Testis (tissue), 3 donors: Measurements from ENCODE around the gene NRF1. TPM values are rescaled to one million over a fixed set of nuclear protein-coding genes. Genes with fewer than 3 reads are reported as not detected.

Experiments used
- DNase-seq: peaks from one replicate; pipeline ENCODE4 v3.0.0-alpha.2; 2019
- H3K27ac ChIP-seq, 2 donors: fragments of 200-600 bp; sonication (generic); one replicate each; pipeline ENCODE4 v1.5.1; 2019
- H3K27me3 ChIP-seq: fragments of 200-600 bp; sonication (generic); one replicate; pipeline ENCODE4 v1.5.1; 2019
- H3K36me3 ChIP-seq: fragments of 200-600 bp; sonication (generic); one replicate; pipeline ENCODE4 v1.5.1; 2017; ENCODE audit warnings: low read depth; ENCODE audit errors: missing control alignments
- H3K4me1 ChIP-seq: fragments of 200-600 bp; sonication (generic); one replicate; pipeline ENCODE4 v1.5.1; 2019
- H3K4me3 ChIP-seq, 2 donors: fragments of 200-600 bp; sonication (generic); one replicate each; pipeline ENCODE4 v1.5.1; 2017 to 2019
- H3K9me3 ChIP-seq: fragments of 200-600 bp; sonication (generic); one replicate; pipeline ENCODE4 v1.5.1; 2017
- CTCF ChIP-seq, 3 experiments: fragments of 450-650 bp in 2 of 3; fragments of 200-600 bp in 1 of 3; sonication (generic) in 1 of 3; IDR thresholded peaks; one replicate each; pipeline ENCODE4 v1.5.1; 2016 to 2019; ENCODE audit warnings: antibody characterized with exemption in 3 of 3, mild to moderate bottlenecking in 2 of 3, moderate library complexity in 1 of 3
- POLR2A ChIP-seq: fragments of 450-650 bp; IDR thresholded peaks from one replicate; pipeline ENCODE4 v1.6.1; 2017; ENCODE audit warnings: antibody characterized with exemption, mild to moderate bottlenecking, moderate library complexity
- WGBS, 2 donors: methylation state at CpG; one replicate each; pipeline ENCODE4 v1.1.5; 2018; 5-methylcytosine and 5-hydroxymethylcytosine counted together
- intact Hi-C: fragments of 100-400 bp; cut with DNase I; formaldehyde crosslinking; loops from one replicate; pipeline ENCODE4 v1.15.1; 2023; ENCODE audit warnings: low total_unique reads
- polyA plus RNA-seq: library from polyadenylated mRNA; stranded (reverse); fragments of 350-450 nt; fragmentation: Illumina TruSeq; extraction: RNeasy Lipid Tissue Mini Kit (QIAGEN cat#74804); gene quantifications from one replicate; pipeline ENCODE4 v1.2.3, GENCODE V29; 2014; ENCODE audit warnings: low read depth, low replicate concordance; ENCODE audit not compliant: insufficient read depth
- total RNA-seq, 2 donors: library from RNA; depleted of rRNA; stranded (reverse); fragments of >200 nt; gene quantifications; one replicate each; pipeline ENCODE4 v1.2.3, GENCODE V29; 2016

NRF1 gene
- total and polyA plus RNA-seq, 3 donors from 2014 or later: 16.9 to 41.6 (median 26.9) TPM

GRCh38 chr7:129616530-129616929, 5.0 kb downstream of the NRF1 start:
- no peak overlapping the region for H3K4me3 ChIP-seq
- intact Hi-C loops: no loop called here
- H3K9me3 ChIP-seq: no peaks in the 10 kb centered on the region
- peaks cover 15% of the 10 kb centered on the region for H3K4me1 ChIP-seq
- H3K27me3 ChIP-seq: no peaks in the 10 kb centered on the region
- no peak overlapping the region for H3K27ac ChIP-seq
- 53 to 58% methylated on average over 4 of the region's 4 CpGs for WGBS, 2 donors
- DNase-seq: no peak
- H3K36me3 ChIP-seq: no peaks in the 10 kb centered on the region
- TF ChIP-seq CTCF (IDR thresholded peaks at IDR 0.05): no peak
- no peak for TF ChIP-seq POLR2A

GRCh38 chr7:129617178-129617577, 5.7 kb downstream of the NRF1 start:
- DNase-seq: no peak
- TF ChIP-seq CTCF (IDR thresholded peaks at IDR 0.05): no peak
- TF ChIP-seq POLR2A: no peak
- H3K9me3 ChIP-seq: no peaks in the 10 kb centered on the region
- intact Hi-C loops: no loop called here
- WGBS, 2 donors: 78 to 79% methylated on average over 3 of the region's 3 CpGs
- no peak overlapping the region for H3K4me3 ChIP-seq
- H3K27me3 ChIP-seq: no peaks in the 10 kb centered on the region
- no peaks in the 10 kb centered on the region for H3K36me3 ChIP-seq
- no peak overlapping the region for H3K27ac ChIP-seq
- H3K4me1 ChIP-seq: peaks cover 15% of the 10 kb centered on the region

GRCh38 chr7:129617652-129618051, 6.1 kb downstream of the NRF1 start:
- peaks cover 15% of the 10 kb centered on the region for H3K4me1 ChIP-seq
- no peak for DNase-seq
- WGBS, 2 donors: 46 to 50% methylated on average over 1 of the region's 1 CpG
- no peak overlapping the region for H3K4me3 ChIP-seq
- no peak for TF ChIP-seq POLR2A
- TF ChIP-seq CTCF (IDR thresholded peaks at IDR 0.05): no peak
- intact Hi-C loops: no loop called here
- H3K9me3 ChIP-seq: no peaks in the 10 kb centered on the region
- H3K27ac ChIP-seq: no peak overlapping the region
- no peaks in the 10 kb centered on the region for H3K27me3 ChIP-seq
- no peaks in the 10 kb centered on the region for H3K36me3 ChIP-seq

- Histone ChIP-seq H3K27me3 (no peaks in the 10 kb centered on the region), H3K4me3 (no peak overlapping the region), H3K9me3 (no peaks in the 10 kb centered on the region), H3K27ac (no peak overlapping the region), H3K36me3 (no peaks in the 10 kb centered on the region), H3K4me1 (no peaks in the 10 kb centered on the region)
- TF ChIP-seq POLR2A (no peak), CTCF (IDR thresholded peaks at IDR 0.05) (no peak)
- intact Hi-C loops: no loop called here
- no peak for DNase-seq
- WGBS, 2 donors: 91 to 93% methylated on average over 3 of the region's 3 CpGs
These were observed 15.4 kb downstream of the NRF1 start for GRCh38 chr7:129626896-129627295.

- Histone ChIP-seq H3K36me3 (no peaks in the 10 kb centered on the region), H3K27ac (no peak overlapping the region), H3K4me1 (no peaks in the 10 kb centered on the region), H3K27me3 (no peaks in the 10 kb centered on the region), H3K4me3 (no peak overlapping the region), H3K9me3 (no peaks in the 10 kb centered on the region)
- no peak for TF ChIP-seq CTCF (IDR thresholded peaks at IDR 0.05)
- no peak for TF ChIP-seq POLR2A
- 59 to 64% methylated on average over 2 of the region's 2 CpGs for WGBS, 2 donors
- intact Hi-C loops: no loop called here
- DNase-seq: no peak
These were observed 18.8 kb downstream of the NRF1 start for GRCh38 chr7:129630341-129630740.
